Measurements from ENCODE around the gene CBR1. TPM values are rescaled to one million over a fixed set of nuclear protein-coding genes. Genes with fewer than 3 reads are reported as not detected.

The CBR1 gene
- total and polyA plus RNA-seq, 3 donors from 2014 or later = 44.1 to 137 (median 78.9) TPM

DNA sequence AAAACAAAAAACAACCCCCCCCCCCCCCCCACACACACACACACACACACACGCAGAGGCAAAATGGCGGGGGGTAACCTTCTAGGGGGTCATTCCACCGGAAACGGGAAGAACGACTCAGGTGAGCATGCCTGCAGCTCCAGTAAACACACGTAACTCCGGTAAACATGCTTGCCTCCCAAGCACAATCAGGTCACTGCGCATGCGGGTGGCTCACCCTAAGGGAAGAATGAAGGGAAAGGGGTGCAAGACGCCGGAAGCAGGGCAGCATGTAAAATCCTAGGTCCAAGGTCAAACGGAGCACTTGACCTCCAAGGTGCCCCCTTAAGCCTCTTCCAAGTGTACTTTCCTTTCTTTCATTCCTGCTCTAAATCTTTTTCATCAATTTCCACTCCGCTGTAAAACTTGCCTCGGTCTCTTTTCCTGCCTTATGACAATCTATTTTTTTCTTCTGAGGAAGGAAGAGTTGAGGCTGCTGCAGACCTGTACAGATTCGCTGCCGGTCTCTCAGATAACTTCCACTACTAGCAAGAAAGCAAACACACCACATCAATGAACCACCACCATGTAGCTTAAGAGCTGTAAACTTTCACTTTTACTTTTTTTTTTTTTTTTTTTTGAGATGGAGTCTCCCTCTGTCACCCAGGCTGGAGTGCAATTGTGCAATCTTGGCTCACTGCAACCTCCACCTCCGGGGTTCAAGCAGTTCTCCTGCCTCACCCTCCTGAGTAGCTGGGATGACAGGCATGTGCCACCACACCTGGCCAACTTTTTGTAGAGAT is 44.0 kb downstream of the CBR1 start:
- H3K36me3 ChIP-seq (ENCODE audit: low read depth, missing control alignments) = no peaks in the 10 kb centered on the region
- H3K4me1 ChIP-seq = peaks cover 6% of the 10 kb centered on the region
- 30 to 44% methylated on average over 16 to 17 of the region's 17 CpGs for WGBS, 2 donors
- peak; percentile 67 for DNase-seq
- H3K4me3 ChIP-seq = peak overlapping the region; percentile 40 to 45
- H3K27ac ChIP-seq = peak overlapping the region in 1 of 2 donors; percentile 71
- TF ChIP-seq, protein P1, sequence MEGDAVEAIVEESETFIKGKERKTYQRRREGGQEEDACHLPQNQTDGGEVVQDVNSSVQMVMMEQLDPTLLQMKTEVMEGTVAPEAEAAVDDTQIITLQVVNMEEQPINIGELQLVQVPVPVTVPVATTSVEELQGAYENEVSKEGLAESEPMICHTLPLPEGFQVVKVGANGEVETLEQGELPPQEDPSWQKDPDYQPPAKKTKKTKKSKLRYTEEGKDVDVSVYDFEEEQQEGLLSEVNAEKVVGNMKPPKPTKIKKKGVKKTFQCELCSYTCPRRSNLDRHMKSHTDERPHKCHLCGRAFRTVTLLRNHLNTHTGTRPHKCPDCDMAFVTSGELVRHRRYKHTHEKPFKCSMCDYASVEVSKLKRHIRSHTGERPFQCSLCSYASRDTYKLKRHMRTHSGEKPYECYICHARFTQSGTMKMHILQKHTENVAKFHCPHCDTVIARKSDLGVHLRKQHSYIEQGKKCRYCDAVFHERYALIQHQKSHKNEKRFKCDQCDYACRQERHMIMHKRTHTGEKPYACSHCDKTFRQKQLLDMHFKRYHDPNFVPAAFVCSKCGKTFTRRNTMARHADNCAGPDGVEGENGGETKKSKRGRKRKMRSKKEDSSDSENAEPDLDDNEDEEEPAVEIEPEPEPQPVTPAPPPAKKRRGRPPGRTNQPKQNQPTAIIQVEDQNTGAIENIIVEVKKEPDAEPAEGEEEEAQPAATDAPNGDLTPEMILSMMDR (IDR thresholded peaks at IDR 0.05) = no peak
- TF ChIP-seq POLR2A (IDR thresholded peaks at IDR 0.05) = no peak
- no peaks in the 10 kb centered on the region for H3K27me3 ChIP-seq
- no peaks in the 10 kb centered on the region for H3K9me3 ChIP-seq
- intact Hi-C loops (cut with DNase I; ENCODE audit: low total_unique reads) = no loop called here

GRCh38 chr21:36115138-36115730 is 45.4 kb downstream of the CBR1 start:
- Histone ChIP-seq H3K4me3 (no peak overlapping the region), H3K27ac (no peak overlapping the region), H3K4me1 (peaks cover 10% of the 10 kb centered on the region), H3K36me3 (ENCODE audit: low read depth, missing control alignments) (no peaks in the 10 kb centered on the region), H3K27me3 (no peaks in the 10 kb centered on the region), H3K9me3 (no peaks in the 10 kb centered on the region)
- intact Hi-C loops (cut with DNase I; ENCODE audit: low total_unique reads) = no loop called here
- TF ChIP-seq, protein P1 (IDR thresholded peaks at IDR 0.05) = no peak
- no peak for TF ChIP-seq POLR2A (IDR thresholded peaks at IDR 0.05)
- DNase-seq = no peak
- 90 to 94% methylated on average over 6 of the region's 6 CpGs for WGBS, 2 donors

- Histone ChIP-seq H3K36me3 (ENCODE audit: low read depth, missing control alignments) (no peaks in the 10 kb centered on the region), H3K4me3 (no peak overlapping the region), H3K9me3 (no peaks in the 10 kb centered on the region), H3K27ac (no peak overlapping the region), H3K27me3 (no peaks in the 10 kb centered on the region), H3K4me1 (peaks cover 12% of the 10 kb centered on the region)
- intact Hi-C loops (cut with DNase I; ENCODE audit: low total_unique reads) = no loop called here
- DNase-seq = no peak
- no peak for TF ChIP-seq POLR2A (IDR thresholded peaks at IDR 0.05)
- TF ChIP-seq, protein P1 (IDR thresholded peaks at IDR 0.05) = no peak
- 81 to 86% methylated on average over 2 of the region's 2 CpGs for WGBS, 2 donors
Measured at GRCh38 chr21:36117286-36117741, 47.5 kb downstream of the CBR1 start.

DNA sequence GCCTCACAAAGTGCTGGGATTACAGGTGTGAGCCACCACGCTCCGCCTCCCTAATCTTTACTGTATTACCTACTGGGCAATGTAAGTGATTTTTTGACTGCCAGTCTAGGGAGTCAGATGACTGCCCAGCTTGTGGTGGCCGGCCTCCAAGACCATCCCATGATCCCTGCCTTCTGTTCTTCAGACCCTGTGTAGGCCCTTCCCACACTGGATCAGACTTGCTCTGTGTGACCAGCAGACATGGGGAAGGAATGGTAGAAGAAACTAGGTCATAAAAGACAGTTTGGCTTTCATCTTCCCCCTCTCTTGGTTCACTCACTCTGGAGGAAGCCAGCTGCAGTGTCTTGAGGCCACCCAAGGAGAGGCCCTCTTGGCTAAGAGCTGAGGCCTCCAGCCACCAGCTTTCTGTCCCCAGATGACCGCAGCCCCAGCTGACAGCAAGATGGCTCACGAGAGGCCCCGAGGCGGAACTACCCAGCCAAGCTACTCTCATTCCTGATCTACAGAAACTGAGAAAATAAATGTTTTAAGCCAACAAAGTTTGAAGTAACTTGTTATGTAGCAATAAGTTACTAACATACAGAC is 50.6 kb downstream of the CBR1 start:
- DNase-seq = peak; percentile 39
- intact Hi-C loops (cut with DNase I; ENCODE audit: low total_unique reads) = no loop called here
- no peaks in the 10 kb centered on the region for H3K27me3 ChIP-seq
- 69 to 74% methylated on average over 7 of the region's 7 CpGs for WGBS, 2 donors
- peak overlapping the region in 1 of 2 donors; percentile 54 for H3K27ac ChIP-seq
- TF ChIP-seq, protein P1 (IDR thresholded peaks at IDR 0.05) = no peak
- TF ChIP-seq POLR2A (IDR thresholded peaks at IDR 0.05) = no peak
- no peaks in the 10 kb centered on the region for H3K9me3 ChIP-seq
- H3K36me3 ChIP-seq (ENCODE audit: low read depth, missing control alignments) = no peaks in the 10 kb centered on the region
- peaks cover 6% of the 10 kb centered on the region for H3K4me1 ChIP-seq
- no peak overlapping the region for H3K4me3 ChIP-seq

Small RNA genes lying within 50 kb of the gene (small RNA-seq; reads per million reads assigned to genes)
- 0 reads per million in 2 donors for gene RNU6-992P

Other genes starting within 250 kb of the CBR1 start
- 10 to 100 TPM; 52.3 to 62.7 TPM for gene SETD4, start 9.5 kb upstream of the CBR1 start, total RNA-seq
- 52.3 TPM for gene SETD4, start 9.5 kb upstream of the CBR1 start, polyA plus RNA-seq (ENCODE audit: insufficient read depth, low read depth, low replicate concordance)
- 10 to 100 TPM in 1 of 2 donors, 1 to 10 TPM in 1; 2.8 to 10.7 TPM for gene CBR3, start 65.1 kb downstream of the CBR1 start, total RNA-seq
- gene CBR3, start 65.1 kb downstream of the CBR1 start, polyA plus RNA-seq (ENCODE audit: insufficient read depth, low read depth, low replicate concordance) = 6.9 TPM
- 10 to 100 TPM; 19.1 to 24.3 TPM for gene DOP1B, start 86.8 kb downstream of the CBR1 start, total RNA-seq
- 9.6 TPM for gene DOP1B, start 86.8 kb downstream of the CBR1 start, polyA plus RNA-seq (ENCODE audit: insufficient read depth, low read depth, low replicate concordance)

All from testis (tissue), 3 donors.